HG03432 (cell line): Measurements from ENCODE around the gene MSH3.

ENCODE experiments used
- ATAC-seq: cut with Tn5 transposase; IDR thresholded peaks from one replicate; pipeline ENCODE4 v1.9.1; 2021; ENCODE audit warnings: mild to moderate bottlenecking, moderate library complexity; ENCODE audit not compliant: unreplicated experiment

Gene MSH3

GRCh38 chr5:80654391-80655230 lies at the start of gene MSH3, which contains the start of gene DHFR:
Gene MSH3, plus strand, starts transcription at chr5:80654652. Its CDS starts 76 bp downstream, at chr5:80654728.
Gene DHFR, minus strand, starts transcription at chr5:80654983. Its CDS starts 494 bp downstream, at chr5:80654489.
- peak; percentile 62 for ATAC-seq

- ATAC-seq: no peak
Measured at GRCh38 chr5:80607343-80607742, 47.1 kb upstream of the MSH3 start.

GRCh38 chr5:80607832-80608231 lies 46.6 kb upstream of the MSH3 start:
- ATAC-seq: peak; percentile 87

GRCh38 chr5:80608731-80609130 lies 45.7 kb upstream of the MSH3 start:
- no peak for ATAC-seq

GRCh38 chr5:80609692-80610091 lies 44.8 kb upstream of the MSH3 start:
- no peak for ATAC-seq

- ATAC-seq: no peak
Measured at GRCh38 chr5:80615266-80615914, 39.1 kb upstream of the MSH3 start.

- ATAC-seq: no peak
Measured at GRCh38 chr5:80618438-80618837, 36.0 kb upstream of the MSH3 start.

- ATAC-seq: no peak
Measured at GRCh38 chr5:80619086-80619485, 35.4 kb upstream of the MSH3 start.

- no peak for ATAC-seq
Measured at GRCh38 chr5:80620211-80620610, 34.2 kb upstream of the MSH3 start.

GRCh38 chr5:80622756-80623155 lies 31.7 kb upstream of the MSH3 start:
- no peak for ATAC-seq

- no peak for ATAC-seq
Measured at GRCh38 chr5:80623999-80624398, 30.5 kb upstream of the MSH3 start.

- no peak for ATAC-seq
Measured at GRCh38 chr5:80625230-80625629, 29.2 kb upstream of the MSH3 start.

GRCh38 chr5:80629281-80629680 lies 25.2 kb upstream of the MSH3 start:
- ATAC-seq: no peak

GRCh38 chr5:80631278-80632259 lies 22.9 kb upstream of the MSH3 start:
- no peak for ATAC-seq

- ATAC-seq: no peak
Measured at GRCh38 chr5:80632700-80633099, 21.8 kb upstream of the MSH3 start.

- ATAC-seq: no peak
Measured at GRCh38 chr5:80634193-80634592, 20.3 kb upstream of the MSH3 start.

GRCh38 chr5:80641353-80641752 lies 13.1 kb upstream of the MSH3 start:
- no peak for ATAC-seq

GRCh38 chr5:80644900-80645299 lies 9.6 kb upstream of the MSH3 start:
- no peak for ATAC-seq

- no peak for ATAC-seq
Measured at GRCh38 chr5:80646926-80647325, 7.5 kb upstream of the MSH3 start.

GRCh38 chr5:80653502-80653901 lies 950 bp upstream of the MSH3 start:
- ATAC-seq: no peak

- ATAC-seq: peak; percentile 0
Measured at GRCh38 chr5:80654054-80654390, 430 bp upstream of the MSH3 start.
